ENCODE data around the gene COL23A1.

DNA sequence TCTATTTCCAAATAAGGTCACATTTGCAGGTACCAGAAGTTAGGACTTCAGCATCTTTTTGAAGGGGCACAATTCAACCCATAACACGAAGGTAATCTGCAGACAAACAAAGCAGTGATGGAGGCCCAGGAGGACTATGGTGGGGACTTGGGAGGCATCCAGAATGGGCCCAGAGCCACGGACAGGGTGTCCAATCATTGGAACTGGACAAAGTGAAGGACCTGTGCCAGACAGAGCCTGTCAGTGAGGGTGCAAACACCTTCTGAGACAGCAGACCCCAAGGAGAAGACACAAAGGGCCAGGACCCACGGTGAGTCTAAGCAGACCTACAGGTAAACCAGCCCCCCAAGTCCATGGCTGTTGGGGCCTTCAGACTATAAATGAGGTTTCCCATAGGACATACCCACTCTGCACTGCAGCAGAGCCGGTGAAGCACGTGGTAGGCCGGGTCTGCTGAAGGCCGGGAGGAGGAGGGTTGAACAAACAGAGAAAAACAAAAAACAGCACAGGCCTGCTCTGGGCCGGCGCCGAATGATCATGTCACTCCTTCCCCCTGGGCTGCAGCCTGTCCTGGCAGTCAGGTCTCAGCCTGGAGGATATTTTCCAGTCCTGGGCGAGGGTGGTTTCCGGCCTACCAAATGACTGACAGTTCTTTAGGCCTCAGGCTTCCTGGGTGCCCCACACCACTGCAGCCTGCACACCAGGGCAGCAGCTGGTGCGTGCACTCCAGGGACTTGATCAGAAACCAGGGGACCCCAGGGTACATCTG is 84.4 kb downstream of the COL23A1 start:
- TF ChIP-seq POLR2A (IDR thresholded peaks at IDR 0.05; ENCODE audit: insufficient read depth in 1 of 2, low read depth in 2 of 2, low read length in 2 of 2), result no peak
- no peak for TF ChIP-seq ZNF747 (CRISPR knock-in tag; IDR thresholded peaks at IDR 0.05; ENCODE audit: borderline replicate concordance)
- TF ChIP-seq, protein P1, sequence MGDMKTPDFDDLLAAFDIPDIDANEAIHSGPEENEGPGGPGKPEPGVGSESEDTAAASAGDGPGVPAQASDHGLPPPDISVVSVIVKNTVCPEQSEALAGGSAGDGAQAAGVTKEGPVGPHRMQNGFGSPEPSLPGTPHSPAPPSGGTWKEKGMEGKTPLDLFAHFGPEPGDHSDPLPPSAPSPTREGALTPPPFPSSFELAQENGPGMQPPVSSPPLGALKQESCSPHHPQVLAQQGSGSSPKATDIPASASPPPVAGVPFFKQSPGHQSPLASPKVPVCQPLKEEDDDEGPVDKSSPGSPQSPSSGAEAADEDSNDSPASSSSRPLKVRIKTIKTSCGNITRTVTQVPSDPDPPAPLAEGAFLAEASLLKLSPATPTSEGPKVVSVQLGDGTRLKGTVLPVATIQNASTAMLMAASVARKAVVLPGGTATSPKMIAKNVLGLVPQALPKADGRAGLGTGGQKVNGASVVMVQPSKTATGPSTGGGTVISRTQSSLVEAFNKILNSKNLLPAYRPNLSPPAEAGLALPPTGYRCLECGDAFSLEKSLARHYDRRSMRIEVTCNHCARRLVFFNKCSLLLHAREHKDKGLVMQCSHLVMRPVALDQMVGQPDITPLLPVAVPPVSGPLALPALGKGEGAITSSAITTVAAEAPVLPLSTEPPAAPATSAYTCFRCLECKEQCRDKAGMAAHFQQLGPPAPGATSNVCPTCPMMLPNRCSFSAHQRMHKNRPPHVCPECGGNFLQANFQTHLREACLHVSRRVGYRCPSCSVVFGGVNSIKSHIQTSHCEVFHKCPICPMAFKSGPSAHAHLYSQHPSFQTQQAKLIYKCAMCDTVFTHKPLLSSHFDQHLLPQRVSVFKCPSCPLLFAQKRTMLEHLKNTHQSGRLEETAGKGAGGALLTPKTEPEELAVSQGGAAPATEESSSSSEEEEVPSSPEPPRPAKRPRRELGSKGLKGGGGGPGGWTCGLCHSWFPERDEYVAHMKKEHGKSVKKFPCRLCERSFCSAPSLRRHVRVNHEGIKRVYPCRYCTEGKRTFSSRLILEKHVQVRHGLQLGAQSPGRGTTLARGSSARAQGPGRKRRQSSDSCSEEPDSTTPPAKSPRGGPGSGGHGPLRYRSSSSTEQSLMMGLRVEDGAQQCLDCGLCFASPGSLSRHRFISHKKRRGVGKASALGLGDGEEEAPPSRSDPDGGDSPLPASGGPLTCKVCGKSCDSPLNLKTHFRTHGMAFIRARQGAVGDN (CRISPR knock-in tag; IDR thresholded peaks at IDR 0.05), result no peak
